ENCODE measurements around the gene AMY2A.
"Not testable (repeated sequence)": the region's sequence is repeated elsewhere in the genome, so short reads cannot be mapped to it uniquely, and the experiment has no call there.

The AMY2A gene

DNA sequence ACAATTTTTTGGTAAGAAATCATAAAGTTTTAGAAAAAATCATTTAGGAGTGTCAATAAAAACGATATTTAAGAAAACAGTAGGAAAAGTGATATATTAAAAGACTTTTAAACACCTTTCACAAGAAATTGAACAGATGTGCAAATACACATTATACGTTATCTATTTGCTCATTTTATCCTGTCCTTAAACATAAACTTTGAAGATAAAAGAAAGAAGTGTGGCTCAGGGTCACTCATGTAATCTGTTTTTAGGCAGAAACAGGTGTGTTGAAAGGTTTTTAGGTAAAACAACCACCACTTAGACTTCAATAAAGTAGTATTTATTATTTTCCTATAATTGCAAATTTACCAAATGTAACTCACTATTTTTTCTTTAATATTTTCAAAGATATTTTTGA lies 32.7 kb upstream of the AMY2A start:
- CTCF ChIA-PET = interaction anchor here (0.6 kb wide), 1 partner anchor 732 kb away, joined by 3 read pairs; no protein-coding TSS in a partner anchor
- POLR2A ChIA-PET = no interaction called here
- Histone ChIP-seq H3K27ac (ENCODE audit: extremely low read depth, low read depth, low read length) (no peak overlapping the region), H3K4me1 (ENCODE audit: control insufficient read depth, insufficient read depth, low read length) (no peaks in the 10 kb centered on the region), H3K36me3 (ENCODE audit: control insufficient read depth in 2 of 2, insufficient read depth in 1 of 2, low read length in 2 of 2) (no peaks in the 10 kb centered on the region), H3K4me3 (ENCODE audit: low read depth, low read length) (no peak overlapping the region), H3K9me3 (ENCODE audit: control insufficient read depth, insufficient read depth, low read depth, low read length) (no peaks in the 10 kb centered on the region)
- TF ChIP-seq, protein P1, sequence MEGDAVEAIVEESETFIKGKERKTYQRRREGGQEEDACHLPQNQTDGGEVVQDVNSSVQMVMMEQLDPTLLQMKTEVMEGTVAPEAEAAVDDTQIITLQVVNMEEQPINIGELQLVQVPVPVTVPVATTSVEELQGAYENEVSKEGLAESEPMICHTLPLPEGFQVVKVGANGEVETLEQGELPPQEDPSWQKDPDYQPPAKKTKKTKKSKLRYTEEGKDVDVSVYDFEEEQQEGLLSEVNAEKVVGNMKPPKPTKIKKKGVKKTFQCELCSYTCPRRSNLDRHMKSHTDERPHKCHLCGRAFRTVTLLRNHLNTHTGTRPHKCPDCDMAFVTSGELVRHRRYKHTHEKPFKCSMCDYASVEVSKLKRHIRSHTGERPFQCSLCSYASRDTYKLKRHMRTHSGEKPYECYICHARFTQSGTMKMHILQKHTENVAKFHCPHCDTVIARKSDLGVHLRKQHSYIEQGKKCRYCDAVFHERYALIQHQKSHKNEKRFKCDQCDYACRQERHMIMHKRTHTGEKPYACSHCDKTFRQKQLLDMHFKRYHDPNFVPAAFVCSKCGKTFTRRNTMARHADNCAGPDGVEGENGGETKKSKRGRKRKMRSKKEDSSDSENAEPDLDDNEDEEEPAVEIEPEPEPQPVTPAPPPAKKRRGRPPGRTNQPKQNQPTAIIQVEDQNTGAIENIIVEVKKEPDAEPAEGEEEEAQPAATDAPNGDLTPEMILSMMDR (tag by site-specific recombination; IDR thresholded peaks at IDR 0.05) = no peak
- TF ChIP-seq PRDM1 (tag by site-specific recombination; IDR thresholded peaks at IDR 0.05) (no peak), ZNF76 (tag by site-specific recombination; IDR thresholded peaks at IDR 0.05; ENCODE audit: borderline replicate concordance, low read depth) (no peak), SALL2 (tag by site-specific recombination; IDR thresholded peaks at IDR 0.05; ENCODE audit: borderline replicate concordance) (no peak), ZNF629 (tag by site-specific recombination; IDR thresholded peaks at IDR 0.05) (no peak), ZNF335 (tag by site-specific recombination; conservative IDR thresholded peaks at IDR 0.05) (no peak), MEIS1 (CRISPR knock-in tag; IDR thresholded peaks at IDR 0.05; ENCODE audit: borderline replicate concordance) (no peak), ZNF146 (tag by site-specific recombination; IDR thresholded peaks at IDR 0.05) (no peak)
- TF ChIP-seq, protein P2, sequence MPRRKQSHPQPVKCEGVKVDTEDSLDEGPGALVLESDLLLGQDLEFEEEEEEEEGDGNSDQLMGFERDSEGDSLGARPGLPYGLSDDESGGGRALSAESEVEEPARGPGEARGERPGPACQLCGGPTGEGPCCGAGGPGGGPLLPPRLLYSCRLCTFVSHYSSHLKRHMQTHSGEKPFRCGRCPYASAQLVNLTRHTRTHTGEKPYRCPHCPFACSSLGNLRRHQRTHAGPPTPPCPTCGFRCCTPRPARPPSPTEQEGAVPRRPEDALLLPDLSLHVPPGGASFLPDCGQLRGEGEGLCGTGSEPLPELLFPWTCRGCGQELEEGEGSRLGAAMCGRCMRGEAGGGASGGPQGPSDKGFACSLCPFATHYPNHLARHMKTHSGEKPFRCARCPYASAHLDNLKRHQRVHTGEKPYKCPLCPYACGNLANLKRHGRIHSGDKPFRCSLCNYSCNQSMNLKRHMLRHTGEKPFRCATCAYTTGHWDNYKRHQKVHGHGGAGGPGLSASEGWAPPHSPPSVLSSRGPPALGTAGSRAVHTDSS (tag by site-specific recombination; IDR thresholded peaks at IDR 0.05) = no peak
- TF ChIP-seq, protein P3, sequence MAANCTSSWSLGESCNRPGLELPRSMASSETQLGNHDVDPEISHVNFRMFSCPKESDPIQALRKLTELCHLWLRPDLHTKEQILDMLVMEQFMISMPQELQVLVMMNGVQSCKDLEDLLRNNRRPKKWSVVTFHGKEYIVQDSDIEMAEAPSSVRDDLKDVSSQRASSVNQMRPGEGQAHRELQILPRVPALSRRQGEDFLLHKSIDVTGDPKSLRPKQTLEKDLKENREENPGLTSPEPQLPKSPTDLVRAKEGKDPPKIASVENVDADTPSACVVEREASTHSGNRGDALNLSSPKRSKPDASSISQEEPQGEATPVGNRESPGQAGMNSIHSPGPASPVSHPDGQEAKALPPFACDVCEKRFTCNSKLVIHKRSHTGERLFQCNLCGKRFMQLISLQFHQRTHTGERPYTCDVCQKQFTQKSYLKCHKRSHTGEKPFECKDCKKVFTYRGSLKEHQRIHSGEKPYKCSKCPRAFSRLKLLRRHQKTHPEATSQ (tag by site-specific recombination; IDR thresholded peaks at IDR 0.05) = no peak
- TF ChIP-seq, protein P4, sequence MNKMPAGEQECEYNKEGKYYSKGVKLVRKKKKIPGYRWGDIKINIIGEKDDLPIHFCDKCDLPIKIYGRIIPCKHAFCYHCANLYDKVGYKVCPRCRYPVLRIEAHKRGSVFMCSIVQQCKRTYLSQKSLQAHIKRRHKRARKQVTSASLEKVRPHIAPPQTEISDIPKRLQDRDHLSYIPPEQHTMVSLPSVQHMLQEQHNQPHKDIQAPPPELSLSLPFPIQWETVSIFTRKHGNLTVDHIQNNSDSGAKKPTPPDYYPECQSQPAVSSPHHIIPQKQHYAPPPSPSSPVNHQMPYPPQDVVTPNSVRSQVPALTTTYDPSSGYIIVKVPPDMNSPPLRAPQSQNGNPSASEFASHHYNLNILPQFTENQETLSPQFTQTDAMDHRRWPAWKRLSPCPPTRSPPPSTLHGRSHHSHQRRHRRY (tag by site-specific recombination; IDR thresholded peaks at IDR 0.05) = no peak
- TF ChIP-seq, protein P5, sequence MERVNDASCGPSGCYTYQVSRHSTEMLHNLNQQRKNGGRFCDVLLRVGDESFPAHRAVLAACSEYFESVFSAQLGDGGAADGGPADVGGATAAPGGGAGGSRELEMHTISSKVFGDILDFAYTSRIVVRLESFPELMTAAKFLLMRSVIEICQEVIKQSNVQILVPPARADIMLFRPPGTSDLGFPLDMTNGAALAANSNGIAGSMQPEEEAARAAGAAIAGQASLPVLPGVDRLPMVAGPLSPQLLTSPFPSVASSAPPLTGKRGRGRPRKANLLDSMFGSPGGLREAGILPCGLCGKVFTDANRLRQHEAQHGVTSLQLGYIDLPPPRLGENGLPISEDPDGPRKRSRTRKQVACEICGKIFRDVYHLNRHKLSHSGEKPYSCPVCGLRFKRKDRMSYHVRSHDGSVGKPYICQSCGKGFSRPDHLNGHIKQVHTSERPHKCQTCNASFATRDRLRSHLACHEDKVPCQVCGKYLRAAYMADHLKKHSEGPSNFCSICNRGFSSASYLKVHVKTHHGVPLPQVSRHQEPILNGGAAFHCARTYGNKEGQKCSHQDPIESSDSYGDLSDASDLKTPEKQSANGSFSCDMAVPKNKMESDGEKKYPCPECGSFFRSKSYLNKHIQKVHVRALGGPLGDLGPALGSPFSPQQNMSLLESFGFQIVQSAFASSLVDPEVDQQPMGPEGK (tag by site-specific recombination; IDR thresholded peaks at IDR 0.05) = no peak
- TF ChIP-seq, protein P6, sequence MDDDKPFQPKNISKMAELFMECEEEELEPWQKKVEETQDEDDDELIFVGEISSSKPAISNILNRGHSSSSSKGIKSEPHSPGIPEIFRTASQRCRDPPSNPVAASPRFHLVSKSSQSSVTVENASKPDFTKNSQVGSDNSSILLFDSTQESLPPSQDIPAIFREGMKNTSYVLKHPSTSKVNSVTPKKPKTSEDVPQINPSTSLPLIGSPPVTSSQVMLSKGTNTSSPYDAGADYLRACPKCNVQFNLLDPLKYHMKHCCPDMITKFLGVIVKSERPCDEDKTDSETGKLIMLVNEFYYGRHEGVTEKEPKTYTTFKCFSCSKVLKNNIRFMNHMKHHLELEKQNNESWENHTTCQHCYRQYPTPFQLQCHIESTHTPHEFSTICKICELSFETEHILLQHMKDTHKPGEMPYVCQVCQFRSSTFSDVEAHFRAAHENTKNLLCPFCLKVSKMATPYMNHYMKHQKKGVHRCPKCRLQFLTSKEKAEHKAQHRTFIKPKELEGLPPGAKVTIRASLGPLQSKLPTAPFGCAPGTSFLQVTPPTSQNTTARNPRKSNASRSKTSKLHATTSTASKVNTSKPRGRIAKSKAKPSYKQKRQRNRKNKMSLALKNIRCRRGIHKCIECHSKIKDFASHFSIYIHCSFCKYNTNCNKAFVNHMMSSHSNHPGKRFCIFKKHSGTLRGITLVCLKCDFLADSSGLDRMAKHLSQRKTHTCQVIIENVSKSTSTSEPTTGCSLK (tag by site-specific recombination; IDR thresholded peaks at IDR 0.05) = no peak

DNA sequence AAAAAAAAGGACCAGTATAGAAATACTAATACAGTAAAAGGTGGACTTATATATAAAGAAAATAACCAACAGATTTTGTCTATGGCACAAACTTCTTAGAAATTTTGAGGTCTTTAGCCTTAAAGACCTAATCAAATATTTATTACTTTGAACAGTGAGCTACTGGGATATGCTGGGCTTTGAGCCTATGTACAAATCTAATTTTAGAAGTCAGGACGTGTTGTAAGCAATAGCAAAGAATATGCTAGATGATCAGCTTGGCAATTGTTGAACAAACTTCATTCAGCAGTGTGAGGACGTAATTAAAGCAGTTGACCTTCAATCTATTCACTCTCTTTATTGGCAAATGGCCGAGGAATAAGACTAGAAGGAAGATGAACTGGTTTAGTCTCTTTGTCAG lies 14.5 kb upstream of the AMY2A start:
- POLR2A ChIA-PET; CTCF ChIA-PET; H3K36me3 ChIP-seq (ENCODE audit: control insufficient read depth in 2 of 2, insufficient read depth in 1 of 2, low read length in 2 of 2); H3K4me3 ChIP-seq (ENCODE audit: low read depth, low read length); H3K9me3 ChIP-seq (ENCODE audit: control insufficient read depth, insufficient read depth, low read depth, low read length); H3K27ac ChIP-seq (ENCODE audit: extremely low read depth, low read depth, low read length); H3K4me1 ChIP-seq (ENCODE audit: control insufficient read depth, insufficient read depth, low read length): not testable (repeated sequence)

Data from HEK293 (cell line).